Measurements from ENCODE around the gene DDB1.

DNA sequence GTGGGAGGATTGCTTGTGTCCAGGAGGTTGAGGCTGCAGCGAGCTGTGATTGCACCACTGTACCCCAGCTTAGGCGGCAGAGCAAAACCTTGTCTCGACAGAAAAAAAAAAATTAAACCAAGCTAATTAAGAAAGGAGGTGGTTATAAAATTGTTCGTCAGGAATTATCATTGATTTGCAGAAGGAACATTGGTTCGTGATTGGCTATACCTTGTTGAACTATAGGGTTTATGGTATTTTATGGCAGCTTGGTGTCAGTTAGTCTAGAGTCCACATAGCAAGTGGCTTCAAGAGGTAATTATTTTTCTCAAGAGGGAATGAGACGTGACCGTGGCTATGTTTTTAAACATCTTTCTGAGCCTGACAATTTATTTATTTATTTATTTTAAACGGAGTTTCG lies 48.0 kb upstream of the DDB1 start:
- no peak for TF ChIP-seq EZH2 (IDR thresholded peaks at IDR 0.05)
- no peak for TF ChIP-seq POLR2AphosphoS5 (IDR thresholded peaks at IDR 0.05; ENCODE audit: borderline replicate concordance, low read depth, low read length)
- TF ChIP-seq FOXP2 (optimal IDR thresholded peaks at IDR 0.05; ENCODE audit: control extremely low read depth, extremely low read length, insufficient read depth): no peak

Measured in SK-N-MC (cell line).